NCI-H1436 treated with DMSO at 0.1 percent for 48 hours (cell line): ENCODE data around the gene PRRX1.

Source experiments
- DNase-seq: peaks from one replicate; lab custom pipeline; 2025; lab: John Stamatoyannopoulos, UW

Gene PRRX1

GRCh38 chr1:170691258-170691657, 27.3 kb downstream of the PRRX1 start:
- no peak for DNase-seq

GRCh38 chr1:170692866-170693575, 29.1 kb downstream of the PRRX1 start:
- no peak for DNase-seq

- no peak for DNase-seq
These were observed 30.4 kb downstream of the PRRX1 start for GRCh38 chr1:170694172-170694926.

- DNase-seq: no peak
These were observed 32.1 kb downstream of the PRRX1 start for GRCh38 chr1:170695955-170696590.

GRCh38 chr1:170696591-170697290, 32.8 kb downstream of the PRRX1 start:
- DNase-seq: no peak

GRCh38 chr1:170697316-170697715, 33.4 kb downstream of the PRRX1 start:
- no peak for DNase-seq

GRCh38 chr1:170698301-170699275, 34.7 kb downstream of the PRRX1 start:
- DNase-seq: no peak

- DNase-seq: no peak
These were observed 35.8 kb downstream of the PRRX1 start for GRCh38 chr1:170699696-170700095.

GRCh38 chr1:170700842-170701615, 37.1 kb downstream of the PRRX1 start:
- DNase-seq: no peak

- no peak for DNase-seq
These were observed 38.0 kb downstream of the PRRX1 start for GRCh38 chr1:170701962-170702361.

GRCh38 chr1:170703591-170703990, 39.7 kb downstream of the PRRX1 start:
- no peak for DNase-seq

GRCh38 chr1:170704256-170704655, 40.3 kb downstream of the PRRX1 start:
- DNase-seq: no peak

- no peak for DNase-seq
These were observed 42.0 kb downstream of the PRRX1 start for GRCh38 chr1:170705981-170706380.

GRCh38 chr1:170707117-170707516, 43.2 kb downstream of the PRRX1 start:
- no peak for DNase-seq

GRCh38 chr1:170707959-170708655, 44.2 kb downstream of the PRRX1 start:
- no peak for DNase-seq

GRCh38 chr1:170711682-170712081, 47.8 kb downstream of the PRRX1 start:
- DNase-seq: no peak

GRCh38 chr1:170714163-170714562, 50.2 kb downstream of the PRRX1 start:
- no peak for DNase-seq

- no peak for DNase-seq
These were observed 51.0 kb downstream of the PRRX1 start for GRCh38 chr1:170714938-170715337.

GRCh38 chr1:170716835-170717429, 53.0 kb downstream of the PRRX1 start:
- DNase-seq: no peak
